ENCODE data around the gene OBSL1.

OBSL1 gene

GRCh38 chr2:219596954-219597551 lies 25.7 kb upstream of the OBSL1 start:
- no peak for DNase-seq (ENCODE audit: low read depth, low spot score)

- DNase-seq (ENCODE audit: low read depth, low spot score): no peak
Observed at GRCh38 chr2:219595256-219595655, 23.9 kb upstream of the OBSL1 start.

GRCh38 chr2:219593154-219593553 lies 21.8 kb upstream of the OBSL1 start:
- DNase-seq (ENCODE audit: low read depth, low spot score): no peak

GRCh38 chr2:219592736-219593135 lies 21.4 kb upstream of the OBSL1 start:
- no peak for DNase-seq (ENCODE audit: low read depth, low spot score)

GRCh38 chr2:219591091-219591490 lies 19.8 kb upstream of the OBSL1 start:
- DNase-seq (ENCODE audit: low read depth, low spot score): no peak

GRCh38 chr2:219581346-219581745 lies 10.0 kb upstream of the OBSL1 start:
- no peak for DNase-seq (ENCODE audit: low read depth, low spot score)

GRCh38 chr2:219578811-219579613 lies 7.7 kb upstream of the OBSL1 start:
- no peak for DNase-seq (ENCODE audit: low read depth, low spot score)

GRCh38 chr2:219576505-219577388 lies 5.4 kb upstream of the OBSL1 start:
- DNase-seq (ENCODE audit: low read depth, low spot score): no peak

- DNase-seq (ENCODE audit: low read depth, low spot score): no peak
Observed at GRCh38 chr2:219575566-219576504, 4.5 kb upstream of the OBSL1 start.

- no peak for DNase-seq (ENCODE audit: low read depth, low spot score)
Observed at GRCh38 chr2:219574484-219575311, 3.4 kb upstream of the OBSL1 start.

GRCh38 chr2:219573166-219573565 lies 1.8 kb upstream of the OBSL1 start:
- DNase-seq (ENCODE audit: low read depth, low spot score): no peak

- DNase-seq (ENCODE audit: low read depth, low spot score): no peak
Observed at GRCh38 chr2:219572237-219573001, 1.1 kb upstream of the OBSL1 start, which contains the start of gene INHA. INHA (plus strand) TSS chr2:219572310; CDS start chr2:219572375, 65 bp downstream.

GRCh38 chr2:219570924-219571310 lies 422 bp downstream of the OBSL1 start:
- DNase-seq (ENCODE audit: low read depth, low spot score): no peak

- no peak for DNase-seq (ENCODE audit: low read depth, low spot score)
Observed at GRCh38 chr2:219570194-219570923, 980 bp downstream of the OBSL1 start.

GRCh38 chr2:219569635-219570034 lies 1.7 kb downstream of the OBSL1 start:
- DNase-seq (ENCODE audit: low read depth, low spot score): no peak

GRCh38 chr2:219569041-219569440 lies 2.3 kb downstream of the OBSL1 start:
- no peak for DNase-seq (ENCODE audit: low read depth, low spot score)

- no peak for DNase-seq (ENCODE audit: low read depth, low spot score)
Observed at GRCh38 chr2:219567791-219568361, 3.5 kb downstream of the OBSL1 start.

- DNase-seq (ENCODE audit: low read depth, low spot score): no peak
Observed at GRCh38 chr2:219567131-219567530, 4.2 kb downstream of the OBSL1 start.

All from smooth muscle cell of the brain vasculature (primary cell).